Measurements from ENCODE around the gene CABCOCO1. TPM values are rescaled to one million over a fixed set of nuclear protein-coding genes. Genes with fewer than 3 reads are reported as not detected.

Gene CABCOCO1
- total RNA-seq, 1 donor from 2014 or later: 0.47 TPM

DNA sequence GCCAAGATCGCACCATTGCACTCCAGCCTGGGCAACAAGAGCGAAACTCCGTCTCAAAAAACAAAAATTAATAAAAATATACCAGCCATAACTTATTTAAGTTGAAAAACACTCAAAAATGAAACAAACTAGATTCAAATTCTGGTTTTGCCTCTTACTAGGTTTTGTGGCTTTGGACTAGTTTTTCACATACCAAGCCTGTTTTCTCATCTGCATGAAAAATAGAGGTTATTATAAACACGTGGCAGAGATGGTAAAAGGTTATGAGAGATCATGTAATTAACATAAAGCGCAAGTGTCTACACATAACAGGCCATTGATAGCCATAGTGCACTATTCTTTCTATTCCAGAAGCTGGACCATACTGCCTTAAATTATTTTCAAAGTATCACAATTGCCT is 35.5 kb upstream of the CABCOCO1 start:
- no peak for DNase-seq (ENCODE audit: low spot score)
- Mint-ChIP-seq H3K27ac (ENCODE audit: unreplicated experiment) (no peak overlapping the region), H3K36me3 (ENCODE audit: low read depth) (no peaks in the 10 kb centered on the region), H3K9me3 (ENCODE audit: low read depth) (no peaks in the 10 kb centered on the region), H3K4me3 (ENCODE audit: unreplicated experiment) (no peak overlapping the region), H3K4me1 (ENCODE audit: low read depth) (peaks cover 51% of the 10 kb centered on the region), H3K27me3 (ENCODE audit: low read depth) (no peaks in the 10 kb centered on the region)
- TF ChIP-seq, protein P1, sequence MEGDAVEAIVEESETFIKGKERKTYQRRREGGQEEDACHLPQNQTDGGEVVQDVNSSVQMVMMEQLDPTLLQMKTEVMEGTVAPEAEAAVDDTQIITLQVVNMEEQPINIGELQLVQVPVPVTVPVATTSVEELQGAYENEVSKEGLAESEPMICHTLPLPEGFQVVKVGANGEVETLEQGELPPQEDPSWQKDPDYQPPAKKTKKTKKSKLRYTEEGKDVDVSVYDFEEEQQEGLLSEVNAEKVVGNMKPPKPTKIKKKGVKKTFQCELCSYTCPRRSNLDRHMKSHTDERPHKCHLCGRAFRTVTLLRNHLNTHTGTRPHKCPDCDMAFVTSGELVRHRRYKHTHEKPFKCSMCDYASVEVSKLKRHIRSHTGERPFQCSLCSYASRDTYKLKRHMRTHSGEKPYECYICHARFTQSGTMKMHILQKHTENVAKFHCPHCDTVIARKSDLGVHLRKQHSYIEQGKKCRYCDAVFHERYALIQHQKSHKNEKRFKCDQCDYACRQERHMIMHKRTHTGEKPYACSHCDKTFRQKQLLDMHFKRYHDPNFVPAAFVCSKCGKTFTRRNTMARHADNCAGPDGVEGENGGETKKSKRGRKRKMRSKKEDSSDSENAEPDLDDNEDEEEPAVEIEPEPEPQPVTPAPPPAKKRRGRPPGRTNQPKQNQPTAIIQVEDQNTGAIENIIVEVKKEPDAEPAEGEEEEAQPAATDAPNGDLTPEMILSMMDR (IDR thresholded peaks at IDR 0.05): no peak

DNA sequence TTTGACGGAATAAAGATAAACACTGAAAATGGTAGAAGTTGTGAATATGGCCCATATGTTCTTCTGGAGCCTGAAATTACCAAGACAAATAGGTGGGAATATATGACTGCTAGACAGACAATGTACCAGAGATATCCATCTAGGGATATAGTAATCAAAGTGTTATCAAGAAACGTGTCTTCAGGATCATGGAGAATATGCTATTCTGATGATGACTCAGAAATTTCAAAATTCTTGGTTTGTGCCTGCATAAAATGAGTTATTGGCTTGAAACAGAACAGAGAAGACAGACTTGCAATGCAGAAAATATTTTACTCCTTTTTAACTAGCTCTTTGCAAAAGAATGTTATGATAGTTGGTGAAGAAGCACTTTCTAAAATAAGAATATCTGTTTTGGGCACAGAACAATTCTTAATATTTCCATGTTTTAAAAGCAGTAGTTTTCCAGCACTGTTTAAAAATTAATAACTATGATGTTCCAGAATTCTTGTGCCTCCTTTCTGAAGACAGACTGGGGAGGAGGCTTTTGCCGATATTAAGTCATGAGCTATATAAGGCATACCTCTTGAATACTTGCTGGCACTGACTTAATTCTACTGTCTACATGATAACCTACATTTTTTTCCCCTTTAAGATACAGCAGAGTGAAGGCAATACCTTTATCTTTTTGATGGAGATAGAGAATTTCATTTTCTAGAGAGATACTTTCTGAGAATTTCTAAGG is 34.4 kb upstream of the CABCOCO1 start:
- no peaks in the 10 kb centered on the region for H3K9me3 Mint-ChIP-seq (ENCODE audit: low read depth)
- peaks cover 49% of the 10 kb centered on the region for H3K4me1 Mint-ChIP-seq (ENCODE audit: low read depth)
- peak overlapping the region; percentile 14 for H3K4me3 Mint-ChIP-seq (ENCODE audit: unreplicated experiment)
- TF ChIP-seq, protein P1 (IDR thresholded peaks at IDR 0.05): no peak
- H3K27ac Mint-ChIP-seq (ENCODE audit: unreplicated experiment): peak overlapping the region; percentile 91
- DNase-seq (ENCODE audit: low spot score): no peak
- no peaks in the 10 kb centered on the region for H3K36me3 Mint-ChIP-seq (ENCODE audit: low read depth)
- no peaks in the 10 kb centered on the region for H3K27me3 Mint-ChIP-seq (ENCODE audit: low read depth)

DNA sequence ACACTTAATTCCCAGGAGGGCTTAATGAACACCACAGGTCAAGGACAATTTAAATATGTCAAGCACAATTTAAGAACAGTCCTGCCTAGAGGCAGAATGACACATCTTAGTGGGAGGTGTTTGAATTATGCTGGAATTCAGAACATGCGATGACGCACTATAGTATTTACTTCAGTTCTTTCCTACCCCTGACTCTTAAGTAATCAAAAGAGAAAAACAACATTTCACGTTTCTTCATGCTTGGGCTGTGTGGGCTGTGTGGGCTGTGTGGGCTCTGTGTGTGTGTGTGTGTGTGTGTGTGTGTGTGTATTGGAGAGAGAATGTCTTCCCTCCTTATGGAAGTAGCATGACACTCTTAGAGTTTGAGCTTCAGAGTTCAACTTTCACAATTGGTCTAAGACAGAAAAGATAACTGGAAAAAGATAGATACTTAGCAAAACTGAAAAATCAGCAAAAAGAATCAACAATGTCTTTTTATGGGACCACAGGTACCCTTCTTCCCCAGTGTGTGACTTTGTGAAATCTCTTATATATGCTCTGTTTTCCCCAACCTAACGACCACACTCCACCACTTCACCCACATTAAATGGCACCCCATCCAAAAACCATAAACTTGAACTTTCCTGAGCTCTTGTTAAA is 33.7 kb upstream of the CABCOCO1 start:
- TF ChIP-seq, protein P1 (IDR thresholded peaks at IDR 0.05): no peak
- Mint-ChIP-seq H3K27me3 (ENCODE audit: low read depth) (no peaks in the 10 kb centered on the region), H3K27ac (ENCODE audit: unreplicated experiment) (peak overlapping the region; percentile 91), H3K36me3 (ENCODE audit: low read depth) (no peaks in the 10 kb centered on the region), H3K9me3 (ENCODE audit: low read depth) (no peaks in the 10 kb centered on the region), H3K4me1 (ENCODE audit: low read depth) (peaks cover 49% of the 10 kb centered on the region), H3K4me3 (ENCODE audit: unreplicated experiment) (peak overlapping the region; percentile 14)
- no peak for DNase-seq (ENCODE audit: low spot score)

DNA sequence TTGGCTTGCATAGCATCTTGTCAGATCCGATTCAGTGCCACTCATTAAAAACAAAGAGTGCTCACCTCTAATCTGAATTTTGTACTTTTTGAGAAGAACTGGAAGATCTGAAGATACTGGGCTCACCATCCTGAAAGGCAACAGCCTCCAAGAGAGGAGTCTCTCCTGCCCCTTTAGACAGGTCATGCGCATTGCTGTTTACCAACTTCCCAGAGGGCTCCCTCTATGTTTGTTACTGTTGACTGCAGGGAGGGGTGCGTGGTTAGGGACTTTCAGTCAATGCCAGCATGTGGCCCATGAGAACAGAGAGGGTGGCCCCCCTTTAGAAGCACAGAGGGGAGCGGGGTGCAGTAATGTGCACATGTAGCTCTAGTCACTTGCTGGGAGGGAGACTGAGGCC is 33.2 kb upstream of the CABCOCO1 start:
- TF ChIP-seq, protein P1 (IDR thresholded peaks at IDR 0.05): no peak
- Mint-ChIP-seq H3K27me3 (ENCODE audit: low read depth) (no peaks in the 10 kb centered on the region), H3K27ac (ENCODE audit: unreplicated experiment) (peak overlapping the region; percentile 91), H3K4me3 (ENCODE audit: unreplicated experiment) (peak overlapping the region; percentile 8), H3K4me1 (ENCODE audit: low read depth) (peaks cover 52% of the 10 kb centered on the region), H3K36me3 (ENCODE audit: low read depth) (no peaks in the 10 kb centered on the region), H3K9me3 (ENCODE audit: low read depth) (no peaks in the 10 kb centered on the region)
- DNase-seq (ENCODE audit: low spot score): no peak

DNA sequence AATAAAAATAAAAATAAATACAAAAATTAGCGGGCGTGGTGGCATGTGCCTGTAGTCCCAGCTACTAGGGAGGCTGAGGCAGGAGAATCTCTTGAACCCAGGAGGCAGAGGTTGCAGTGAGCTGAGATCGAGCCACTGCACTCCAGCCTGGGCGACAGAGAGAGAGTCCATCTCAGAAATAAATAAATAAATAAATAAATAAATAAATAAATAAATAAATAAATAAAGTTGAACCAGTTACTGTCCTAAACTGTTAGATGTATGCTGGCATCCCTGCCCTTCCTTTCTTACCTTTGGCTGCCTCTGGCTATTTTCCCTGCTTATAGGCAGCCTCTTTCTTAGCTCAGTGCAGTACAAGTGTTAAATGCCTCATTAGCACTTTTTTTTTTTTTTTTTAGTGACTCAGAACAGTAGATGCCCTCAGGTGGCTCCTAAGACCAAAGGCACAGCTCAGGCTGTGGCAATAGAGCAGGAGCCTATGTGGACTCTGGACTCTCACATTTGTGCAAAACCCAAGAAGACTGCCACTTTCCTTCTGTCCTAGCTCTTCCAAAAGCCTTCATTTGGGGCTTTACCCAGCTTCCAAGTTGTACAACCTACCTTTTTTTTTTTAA is 30.6 kb upstream of the CABCOCO1 start:
- no peaks in the 10 kb centered on the region for H3K36me3 Mint-ChIP-seq (ENCODE audit: low read depth)

More for the DNA sequence above, 30.6 kb upstream of the CABCOCO1 start:
- H3K9me3 Mint-ChIP-seq (ENCODE audit: low read depth): no peaks in the 10 kb centered on the region
- TF ChIP-seq, protein P1 (IDR thresholded peaks at IDR 0.05): no peak
- H3K4me3 Mint-ChIP-seq (ENCODE audit: unreplicated experiment): no peak overlapping the region
- H3K4me1 Mint-ChIP-seq (ENCODE audit: low read depth): peaks cover 65% of the 10 kb centered on the region
- no peak overlapping the region for H3K27ac Mint-ChIP-seq (ENCODE audit: unreplicated experiment)
- no peak for DNase-seq (ENCODE audit: low spot score)
- no peaks in the 10 kb centered on the region for H3K27me3 Mint-ChIP-seq (ENCODE audit: low read depth)

All from chondrocyte (in vitro differentiated cells).